ENCODE data around the gene CAMLG.

- no peak for TF ChIP-seq EZH2 (IDR thresholded peaks at IDR 0.05; ENCODE audit: insufficient read depth, low read length)
- TF ChIP-seq, protein P1, sequence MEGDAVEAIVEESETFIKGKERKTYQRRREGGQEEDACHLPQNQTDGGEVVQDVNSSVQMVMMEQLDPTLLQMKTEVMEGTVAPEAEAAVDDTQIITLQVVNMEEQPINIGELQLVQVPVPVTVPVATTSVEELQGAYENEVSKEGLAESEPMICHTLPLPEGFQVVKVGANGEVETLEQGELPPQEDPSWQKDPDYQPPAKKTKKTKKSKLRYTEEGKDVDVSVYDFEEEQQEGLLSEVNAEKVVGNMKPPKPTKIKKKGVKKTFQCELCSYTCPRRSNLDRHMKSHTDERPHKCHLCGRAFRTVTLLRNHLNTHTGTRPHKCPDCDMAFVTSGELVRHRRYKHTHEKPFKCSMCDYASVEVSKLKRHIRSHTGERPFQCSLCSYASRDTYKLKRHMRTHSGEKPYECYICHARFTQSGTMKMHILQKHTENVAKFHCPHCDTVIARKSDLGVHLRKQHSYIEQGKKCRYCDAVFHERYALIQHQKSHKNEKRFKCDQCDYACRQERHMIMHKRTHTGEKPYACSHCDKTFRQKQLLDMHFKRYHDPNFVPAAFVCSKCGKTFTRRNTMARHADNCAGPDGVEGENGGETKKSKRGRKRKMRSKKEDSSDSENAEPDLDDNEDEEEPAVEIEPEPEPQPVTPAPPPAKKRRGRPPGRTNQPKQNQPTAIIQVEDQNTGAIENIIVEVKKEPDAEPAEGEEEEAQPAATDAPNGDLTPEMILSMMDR (IDR thresholded peaks at IDR 0.05; ENCODE audit: insufficient read depth, low read depth, low read length) = no peak
Observed at GRCh38 chr5:134769206-134769605, 30.9 kb downstream of the CAMLG start.
